Central memory CD8-positive, alpha-beta T cell (primary cell): ENCODE data around the gene SYTL4.

Source experiments
- ATAC-seq: fragments of 150-1000 bp; cut with Tn5 transposase; replicated peaks from 2 replicates; pipeline ENCODE4 v1.10.0; 2022; ENCODE audit warnings: mild to moderate bottlenecking, moderate FRiP score, moderate number of reproducible peaks; ENCODE audit not compliant: poor library complexity, severe bottlenecking; ENCODE audit errors: extremely low read depth
- DNase-seq, 2 donors: peaks; one replicate each; pipeline ENCODE4 v3.0.0; 2021; ENCODE audit warnings: low spot score in 2 of 2
- H3K27ac Mint-ChIP-seq: one replicate; pipeline ENCODE4 v1.8.0; 2022; ENCODE audit warnings: low read depth, mild to moderate bottlenecking, moderate library complexity, mixed read lengths
- H3K27me3 Mint-ChIP-seq: one replicate; pipeline ENCODE4 v1.8.0; 2022; ENCODE audit warnings: mixed read lengths
- H3K36me3 Mint-ChIP-seq: one replicate; pipeline ENCODE4 v1.8.0; 2022; ENCODE audit warnings: mild to moderate bottlenecking, moderate library complexity, mixed read lengths; ENCODE audit not compliant: insufficient read depth
- H3K4me1 Mint-ChIP-seq: one replicate; pipeline ENCODE4 v1.8.0; 2022; ENCODE audit warnings: mixed read lengths
- H3K4me3 Mint-ChIP-seq: one replicate; pipeline ENCODE4 v1.8.0; 2022; ENCODE audit warnings: mild to moderate bottlenecking, moderate library complexity, mixed read lengths
- H3K9me3 Mint-ChIP-seq: one replicate; pipeline ENCODE4 v1.8.0; 2022; ENCODE audit warnings: mixed read lengths

The SYTL4 gene

DNA sequence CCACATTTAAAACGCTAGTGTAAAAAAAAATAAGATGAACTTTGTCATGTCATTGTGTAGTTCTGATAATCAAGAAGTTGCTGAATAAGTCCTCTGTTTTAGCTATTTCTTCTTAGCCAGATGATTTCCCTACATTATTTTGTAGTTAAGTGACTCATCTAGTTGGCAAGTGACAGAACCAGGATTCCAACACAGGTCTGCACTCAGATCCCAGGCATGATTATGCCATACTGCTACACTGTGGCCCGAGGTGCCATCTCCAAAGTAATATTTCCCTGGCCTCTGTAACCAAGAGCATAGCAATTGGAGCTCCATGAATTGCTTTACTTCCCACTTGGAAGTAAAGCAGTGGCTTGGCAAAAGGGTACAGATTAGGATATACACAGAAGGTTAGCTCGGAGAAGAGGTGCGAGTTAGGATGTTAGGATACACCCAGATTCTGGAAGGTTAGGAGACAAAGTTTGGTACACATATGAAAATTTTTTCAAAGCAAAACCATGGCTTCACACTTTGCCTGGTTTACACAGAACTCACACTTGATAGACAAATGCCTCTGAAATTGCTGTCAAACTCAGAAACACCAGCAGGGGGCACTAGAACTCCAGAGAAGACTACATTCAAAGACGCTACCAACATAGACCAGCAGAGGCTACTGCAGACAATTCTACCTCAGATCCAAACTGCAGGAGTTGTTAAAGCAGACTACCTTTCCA lies 46.5 kb downstream of the SYTL4 start:
- DNase-seq, result peak; percentile 25 to 26
- Mint-ChIP-seq H3K27me3 (peaks cover 5% of the 10 kb centered on the region), H3K36me3 (no peaks in the 10 kb centered on the region), H3K4me1 (no peaks in the 10 kb centered on the region), H3K4me3 (no peak overlapping the region), H3K9me3 (no peaks in the 10 kb centered on the region), H3K27ac (no peak overlapping the region)
- ATAC-seq, result peak; percentile 52

DNA sequence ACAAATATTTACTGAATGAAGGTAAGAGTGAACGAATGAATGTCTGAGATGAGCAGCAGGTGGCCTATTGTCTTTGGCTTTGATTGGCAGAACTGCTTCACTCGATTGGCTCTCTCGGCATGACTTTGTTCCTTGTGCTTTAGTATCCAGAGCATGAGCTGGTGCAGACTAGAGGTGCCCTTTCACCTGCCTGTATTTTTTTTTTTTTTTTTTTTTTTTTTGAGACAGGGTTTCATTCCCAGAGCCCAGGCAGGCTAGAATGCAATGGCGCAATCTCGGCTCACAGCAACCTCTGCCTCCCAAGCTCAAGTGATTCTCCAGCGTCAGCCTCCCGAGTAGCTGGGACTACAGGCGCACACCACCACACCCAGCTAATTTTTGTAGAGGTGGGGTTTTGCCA lies 49.0 kb downstream of the SYTL4 start:
- no peaks in the 10 kb centered on the region for H3K9me3 Mint-ChIP-seq
- no peak overlapping the region for H3K27ac Mint-ChIP-seq
- DNase-seq (no peak), ATAC-seq (no peak)
- peaks cover 9% of the 10 kb centered on the region for H3K27me3 Mint-ChIP-seq
- no peaks in the 10 kb centered on the region for H3K36me3 Mint-ChIP-seq
- no peaks in the 10 kb centered on the region for H3K4me1 Mint-ChIP-seq
- H3K4me3 Mint-ChIP-seq, result no peak overlapping the region

DNA sequence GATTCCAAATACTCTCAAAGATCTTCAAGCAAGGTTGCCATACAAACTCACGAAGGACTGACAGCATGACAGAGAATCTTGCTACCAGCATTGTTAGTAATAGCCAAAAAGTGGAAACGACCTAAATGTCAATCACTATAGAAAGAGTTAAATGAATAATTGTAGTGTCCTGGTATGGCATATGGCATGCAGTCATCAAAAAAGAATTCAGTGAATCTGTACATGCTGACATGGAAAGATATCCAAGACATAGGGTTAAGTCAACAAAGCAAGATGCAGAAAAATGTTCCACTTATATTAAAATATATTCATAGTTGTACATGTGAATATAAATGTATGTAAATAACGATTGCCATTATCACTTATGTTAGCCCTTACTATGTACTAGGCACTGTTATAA lies 50.3 kb downstream of the SYTL4 start:
- Mint-ChIP-seq H3K9me3 (no peaks in the 10 kb centered on the region), H3K4me3 (no peak overlapping the region), H3K36me3 (no peaks in the 10 kb centered on the region), H3K27me3 (peaks cover 9% of the 10 kb centered on the region), H3K4me1 (no peaks in the 10 kb centered on the region), H3K27ac (no peak overlapping the region)
- ATAC-seq (no peak), DNase-seq (no peak)

DNA sequence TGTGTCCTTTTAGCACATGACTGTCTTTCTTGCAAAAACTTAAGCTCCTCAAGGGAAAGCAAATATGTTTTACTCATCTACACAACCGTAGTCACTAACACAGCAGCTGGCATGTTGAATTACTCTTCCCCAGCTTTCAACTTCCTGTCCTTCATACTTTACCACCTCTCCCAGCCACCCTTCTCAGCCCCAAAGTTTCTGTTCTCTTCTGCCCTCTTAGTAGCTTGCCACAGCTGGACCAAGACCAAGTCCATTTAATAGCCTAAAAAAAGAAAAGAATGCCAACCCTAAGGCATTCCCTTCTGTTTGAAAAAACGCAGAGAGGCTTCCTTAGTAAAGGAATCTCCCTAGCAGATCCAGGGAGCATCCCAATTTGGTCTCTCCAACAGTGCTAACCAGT lies 51.2 kb downstream of the SYTL4 start:
- DNase-seq (no peak), ATAC-seq (no peak)
- Mint-ChIP-seq H3K4me3 (no peak overlapping the region), H3K36me3 (no peaks in the 10 kb centered on the region), H3K4me1 (no peaks in the 10 kb centered on the region), H3K27me3 (peaks cover 9% of the 10 kb centered on the region), H3K9me3 (no peaks in the 10 kb centered on the region), H3K27ac (no peak overlapping the region)

DNA sequence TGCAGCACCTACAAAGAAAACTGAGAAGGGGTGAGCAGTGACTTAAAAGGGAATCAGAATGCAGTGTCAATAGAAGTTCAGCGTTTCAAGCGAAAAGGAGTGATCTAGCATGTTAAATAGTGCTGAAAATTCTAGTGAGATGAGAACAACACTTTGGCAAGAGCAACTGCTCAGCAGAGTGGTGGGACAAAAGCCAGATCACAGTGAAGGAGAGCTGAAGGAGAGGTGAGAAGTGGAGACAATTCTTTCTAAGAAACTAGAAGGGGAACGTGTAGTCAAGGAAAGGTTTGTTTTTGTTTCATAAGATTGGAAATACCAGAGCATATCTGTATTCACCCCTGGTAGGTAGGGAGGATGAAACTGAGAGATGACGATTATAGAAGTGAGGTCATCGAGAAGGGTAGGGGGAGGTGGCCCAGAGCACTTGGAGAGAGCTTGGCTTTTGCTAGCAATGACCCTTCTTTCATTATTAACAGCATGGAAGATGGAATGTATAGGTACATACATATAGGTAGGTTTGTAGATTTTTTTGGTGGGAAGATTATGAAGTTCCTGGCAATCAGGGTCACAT lies 54.2 kb downstream of the SYTL4 start:
- no peaks in the 10 kb centered on the region for H3K9me3 Mint-ChIP-seq
- H3K27ac Mint-ChIP-seq, result no peak overlapping the region
- ATAC-seq, result no peak
- peaks cover 9% of the 10 kb centered on the region for H3K27me3 Mint-ChIP-seq
- H3K36me3 Mint-ChIP-seq, result no peaks in the 10 kb centered on the region
- H3K4me1 Mint-ChIP-seq, result no peaks in the 10 kb centered on the region
- no peak for DNase-seq
- no peak overlapping the region for H3K4me3 Mint-ChIP-seq

DNA sequence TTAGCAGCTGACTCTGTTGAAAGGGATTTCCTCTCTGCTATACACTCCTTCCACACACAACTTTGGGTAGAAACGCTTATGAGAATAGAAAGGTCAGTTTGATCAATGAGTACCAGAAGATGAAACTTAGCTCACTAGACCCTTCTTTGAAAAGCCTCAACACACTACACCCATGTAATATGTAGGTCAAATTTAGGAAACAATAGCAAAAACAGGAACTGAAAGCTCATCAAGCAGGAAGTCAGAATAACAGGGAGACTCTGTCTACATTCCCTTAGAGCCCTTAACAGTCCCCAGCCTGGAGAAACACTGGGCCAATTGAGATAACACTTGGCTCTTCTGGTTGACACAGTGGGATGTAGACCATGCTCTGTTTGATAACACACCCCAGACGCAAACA lies 57.2 kb downstream of the SYTL4 start:
- H3K4me1 Mint-ChIP-seq, result no peaks in the 10 kb centered on the region
- no peak overlapping the region for H3K4me3 Mint-ChIP-seq
- no peak for DNase-seq
- no peaks in the 10 kb centered on the region for H3K9me3 Mint-ChIP-seq
- no peaks in the 10 kb centered on the region for H3K27me3 Mint-ChIP-seq
- no peak overlapping the region for H3K27ac Mint-ChIP-seq
- H3K36me3 Mint-ChIP-seq, result no peaks in the 10 kb centered on the region
- no peak for ATAC-seq

DNA sequence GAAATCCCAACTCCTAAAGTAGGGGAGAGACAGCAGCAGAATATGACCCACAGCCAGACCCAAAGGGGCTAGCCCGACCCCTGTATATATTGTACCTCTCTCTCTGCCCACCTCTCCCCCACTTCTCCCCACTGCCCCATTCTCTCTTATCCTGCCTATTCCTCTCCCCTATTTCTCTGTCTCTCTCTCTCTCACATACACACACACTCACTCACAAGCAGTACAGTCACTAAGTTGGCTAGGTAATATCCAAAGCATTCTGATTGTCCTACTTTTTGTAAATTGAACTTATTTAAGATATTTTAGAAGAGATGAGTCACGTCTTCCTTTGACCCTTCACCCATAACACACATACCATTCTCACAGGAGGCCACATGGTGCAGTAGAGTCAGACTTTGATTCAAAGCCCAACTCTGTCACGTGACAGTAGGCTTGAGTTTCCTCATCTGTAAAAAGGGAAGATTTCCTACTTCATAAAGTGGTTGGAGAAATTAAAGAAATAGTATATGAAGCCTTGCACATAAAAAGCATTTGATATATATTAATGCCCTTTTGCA lies 58.4 kb downstream of the SYTL4 start:
- DNase-seq (no peak), ATAC-seq (no peak)
- no peaks in the 10 kb centered on the region for H3K9me3 Mint-ChIP-seq
- no peak overlapping the region for H3K27ac Mint-ChIP-seq
- no peak overlapping the region for H3K4me3 Mint-ChIP-seq
- H3K4me1 Mint-ChIP-seq, result no peaks in the 10 kb centered on the region
- no peaks in the 10 kb centered on the region for H3K36me3 Mint-ChIP-seq
- peaks cover 4% of the 10 kb centered on the region for H3K27me3 Mint-ChIP-seq

DNA sequence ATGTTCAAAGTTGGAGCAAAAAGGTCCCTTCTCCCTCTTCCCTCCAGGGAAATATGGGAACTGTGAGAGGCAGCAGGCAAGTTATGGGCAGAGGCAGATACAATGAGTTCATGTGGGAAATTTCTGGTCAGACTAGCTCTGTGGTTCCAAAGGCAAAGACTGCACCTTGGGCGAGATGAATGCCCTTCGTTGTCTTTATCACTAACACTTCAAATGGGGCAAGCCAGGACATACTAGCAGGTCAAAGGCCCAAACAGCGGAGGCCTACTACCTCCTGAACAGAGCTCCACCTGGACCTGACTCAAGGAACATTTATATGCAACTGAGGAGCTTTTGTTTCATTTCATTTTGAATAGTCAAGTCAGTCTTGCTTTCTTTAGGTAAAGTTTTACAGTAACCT lies 59.0 kb downstream of the SYTL4 start:
- Mint-ChIP-seq H3K4me1 (no peaks in the 10 kb centered on the region), H3K27ac (no peak overlapping the region), H3K9me3 (no peaks in the 10 kb centered on the region), H3K27me3 (peaks cover 9% of the 10 kb centered on the region), H3K4me3 (no peak overlapping the region), H3K36me3 (no peaks in the 10 kb centered on the region)
- no peak for ATAC-seq
- DNase-seq, result no peak

DNA sequence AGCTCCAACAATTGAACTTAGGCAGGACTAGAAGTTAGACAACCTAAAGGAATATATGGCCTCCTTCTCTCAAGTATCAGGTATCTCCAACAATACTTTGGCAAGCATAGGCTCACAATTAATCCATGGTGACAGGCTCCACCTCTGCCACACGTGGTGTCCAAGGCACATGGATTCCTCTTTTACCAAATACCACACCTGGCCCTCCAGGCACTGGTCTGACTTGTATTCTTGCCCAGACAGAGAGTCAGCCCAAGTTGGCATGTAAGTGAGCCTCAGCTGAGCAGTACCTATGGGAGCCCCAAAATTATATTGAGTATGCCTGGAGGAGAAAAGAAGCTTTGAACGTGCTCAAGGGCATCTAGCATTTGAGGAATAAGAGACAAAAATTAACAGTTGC lies 68.3 kb downstream of the SYTL4 start:
- no peak overlapping the region for H3K27ac Mint-ChIP-seq
- H3K36me3 Mint-ChIP-seq, result no peaks in the 10 kb centered on the region
- DNase-seq, result no peak
- no peaks in the 10 kb centered on the region for H3K9me3 Mint-ChIP-seq
- H3K4me3 Mint-ChIP-seq, result no peak overlapping the region
- H3K27me3 Mint-ChIP-seq, result peaks cover 14% of the 10 kb centered on the region
- no peaks in the 10 kb centered on the region for H3K4me1 Mint-ChIP-seq
- no peak for ATAC-seq

DNA sequence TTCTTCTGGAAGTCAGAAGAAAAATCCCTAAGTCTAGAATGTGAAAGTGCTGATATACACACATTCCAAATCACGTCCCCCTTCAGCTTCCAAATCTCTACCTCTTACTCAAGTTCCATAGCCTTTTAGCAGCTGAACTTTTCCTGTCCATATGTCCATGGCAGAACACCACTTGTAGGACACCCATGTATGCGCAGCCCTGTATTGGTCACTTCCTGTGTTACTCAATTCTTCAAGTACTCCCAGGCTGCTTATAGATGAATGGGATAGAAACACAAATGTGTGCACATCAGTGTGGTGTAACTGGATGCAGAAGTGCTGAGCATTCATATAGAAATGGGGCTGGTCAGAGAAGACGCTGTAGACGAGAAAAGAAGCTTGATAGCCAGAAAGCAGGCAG lies 69.1 kb downstream of the SYTL4 start:
- Mint-ChIP-seq H3K36me3 (no peaks in the 10 kb centered on the region), H3K9me3 (no peaks in the 10 kb centered on the region), H3K27ac (no peak overlapping the region), H3K4me1 (no peaks in the 10 kb centered on the region), H3K27me3 (peaks cover 5% of the 10 kb centered on the region), H3K4me3 (no peak overlapping the region)
- ATAC-seq (no peak), DNase-seq (no peak)

DNA sequence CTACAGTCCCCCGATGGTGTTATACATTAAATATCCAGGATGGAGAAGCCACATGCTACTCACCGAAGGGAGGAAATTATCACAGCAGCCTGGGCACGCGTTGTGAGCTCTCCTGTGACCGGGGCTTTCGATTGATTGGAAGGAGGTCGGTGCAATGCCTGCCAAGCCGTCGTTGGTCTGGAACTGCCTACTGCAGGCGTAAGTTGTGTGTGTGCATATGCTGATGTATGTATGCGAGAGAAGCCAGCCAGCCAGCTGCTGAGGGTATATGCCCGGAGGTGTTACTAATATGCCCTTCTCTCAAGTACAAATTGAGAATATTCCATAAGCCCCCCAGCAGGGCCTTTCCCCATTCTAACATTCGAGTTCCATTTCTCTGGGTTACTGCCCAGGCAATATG lies 69.8 kb downstream of the SYTL4 start:
- Mint-ChIP-seq H3K4me1 (no peaks in the 10 kb centered on the region), H3K27ac (no peak overlapping the region), H3K27me3 (no peaks in the 10 kb centered on the region), H3K9me3 (no peaks in the 10 kb centered on the region), H3K36me3 (no peaks in the 10 kb centered on the region), H3K4me3 (no peak overlapping the region)
- ATAC-seq, result no peak
- no peak for DNase-seq

DNA sequence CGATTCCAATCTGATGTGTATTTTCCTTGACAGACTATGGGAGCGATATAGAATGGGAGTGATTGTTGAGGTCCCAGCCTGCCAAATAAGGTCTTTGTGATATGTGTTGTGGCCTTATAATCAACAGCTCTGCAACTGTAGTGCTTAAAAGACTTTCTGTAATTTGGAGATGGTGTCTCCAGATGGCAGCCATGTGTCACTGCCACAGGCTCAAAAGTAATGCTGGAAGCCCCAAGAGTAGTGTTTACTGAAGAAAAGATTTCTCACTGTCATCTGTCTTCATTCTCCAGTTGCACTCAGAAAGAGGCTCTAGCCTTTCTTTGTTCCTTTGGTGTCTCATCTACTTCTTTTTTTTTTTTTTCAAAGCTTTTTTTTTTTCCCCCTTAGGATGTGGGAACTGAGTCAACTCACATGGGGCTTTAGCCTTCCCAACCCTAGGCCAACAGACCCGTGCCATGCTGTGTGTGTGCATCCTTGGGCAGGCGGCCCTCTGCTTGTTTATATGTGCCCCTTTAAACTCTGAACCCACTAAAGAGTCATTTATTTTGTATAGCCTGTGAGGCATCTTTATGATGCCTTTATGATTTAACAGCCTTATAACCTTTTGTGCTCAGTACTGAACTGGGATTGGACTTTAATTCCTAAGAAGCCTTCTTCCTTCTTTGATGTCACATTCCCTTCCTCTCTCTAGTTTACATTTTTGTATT lies 72.3 kb downstream of the SYTL4 start:
- ATAC-seq (no peak), DNase-seq (no peak)
- Mint-ChIP-seq H3K36me3 (no peaks in the 10 kb centered on the region), H3K4me1 (no peaks in the 10 kb centered on the region), H3K9me3 (no peaks in the 10 kb centered on the region), H3K4me3 (no peak overlapping the region), H3K27ac (no peak overlapping the region), H3K27me3 (no peaks in the 10 kb centered on the region)

DNA sequence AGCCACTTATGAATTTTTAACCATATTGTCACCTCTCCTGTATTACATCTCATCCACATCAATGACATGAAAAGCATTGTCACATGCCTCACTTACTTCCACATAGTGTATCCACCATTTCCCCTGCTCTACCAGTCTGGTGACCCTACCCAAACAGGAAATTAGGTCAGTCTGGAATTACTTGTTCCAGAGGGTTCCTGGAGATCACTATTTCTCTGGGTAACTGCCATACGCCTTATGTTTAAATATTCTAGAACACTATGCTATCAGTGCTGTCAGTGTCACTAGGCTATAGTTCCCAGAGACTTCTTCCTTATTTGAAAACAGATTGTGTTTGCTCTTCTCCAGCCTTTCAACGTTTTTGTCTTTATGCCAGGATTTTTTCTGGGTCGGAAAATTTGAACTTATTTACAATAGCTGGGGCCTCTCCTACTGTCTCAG lies 73.0 kb downstream of the SYTL4 start:
- H3K27me3 Mint-ChIP-seq, result no peaks in the 10 kb centered on the region
- DNase-seq (no peak), ATAC-seq (no peak)
- H3K36me3 Mint-ChIP-seq, result no peaks in the 10 kb centered on the region
- no peak overlapping the region for H3K4me3 Mint-ChIP-seq
- H3K9me3 Mint-ChIP-seq, result no peaks in the 10 kb centered on the region
- no peak overlapping the region for H3K27ac Mint-ChIP-seq
- no peaks in the 10 kb centered on the region for H3K4me1 Mint-ChIP-seq
